NCI-H1417 (cell line): Measurements from ENCODE around the gene PRDM4.

ENCODE experiments used
- DNase-seq, 3 experiments: peaks; one replicate each; lab custom pipeline; 2025; lab: John Stamatoyannopoulos, UW

PRDM4 gene

DNA sequence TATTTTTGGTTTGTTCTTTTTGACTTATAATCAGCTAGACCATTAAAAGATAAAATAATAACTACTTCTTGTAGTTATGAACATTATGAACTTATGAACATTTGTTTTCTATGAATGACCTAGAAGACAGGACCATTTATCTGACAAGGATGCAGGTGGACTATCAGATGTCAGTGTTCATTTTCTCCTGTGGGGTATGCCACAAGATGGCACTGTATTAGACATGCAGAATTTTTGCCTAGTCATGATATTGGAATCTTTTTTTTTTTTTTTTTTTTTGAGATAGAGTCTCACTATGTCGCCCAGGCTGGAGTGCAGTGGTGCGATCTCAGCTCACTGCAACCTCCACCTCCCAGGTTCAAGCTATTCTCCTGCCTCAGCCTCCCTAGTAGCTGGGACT is 65.2 kb downstream of the PRDM4 start:
- peak in 1 of 3 experiments; percentile 22 for DNase-seq

DNA sequence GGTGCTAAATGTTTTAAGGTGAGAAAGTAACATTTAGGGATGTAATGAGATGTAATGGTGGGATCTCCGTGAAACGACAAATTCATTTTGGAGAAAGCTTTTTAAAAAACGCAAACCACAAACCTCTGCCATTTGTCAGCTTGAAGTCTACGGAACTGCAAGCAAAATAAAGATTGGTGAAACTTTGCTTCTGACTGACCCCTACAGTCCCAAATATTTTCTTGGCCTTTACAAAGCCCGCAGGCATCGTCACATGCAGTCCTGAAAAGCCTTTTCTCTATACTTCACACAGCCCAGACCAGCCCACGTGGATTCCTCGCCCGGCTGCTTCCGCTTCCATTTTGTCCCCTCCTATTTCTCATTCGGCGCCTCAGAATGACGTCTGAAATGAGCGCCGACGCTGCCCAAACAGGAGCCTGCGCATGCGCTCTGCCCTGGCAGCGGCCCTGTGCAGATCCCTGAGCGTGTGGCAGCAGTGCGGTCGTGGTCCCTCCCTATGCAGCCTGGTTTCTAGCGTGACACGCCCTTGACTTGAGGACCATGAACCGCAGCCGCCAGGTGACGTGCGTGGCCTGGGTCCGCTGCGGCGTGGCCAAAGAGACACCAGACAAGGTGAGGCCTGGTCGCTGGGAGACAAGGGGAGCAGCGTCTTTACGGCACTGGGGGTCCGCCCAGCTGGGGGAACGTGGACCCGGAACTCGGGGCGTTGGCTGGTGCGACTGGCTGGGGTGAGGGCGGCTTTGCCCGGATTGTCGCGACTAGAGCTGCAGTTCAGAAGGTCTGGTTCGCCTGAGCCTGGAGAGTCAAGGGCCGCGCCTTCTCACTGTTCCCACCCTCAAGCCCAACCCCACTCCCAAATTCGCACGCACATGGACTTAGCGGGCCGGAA is 75.3 kb downstream of the PRDM4 start, which contains the start of gene PWP1:
Gene PWP1 (plus strand): TSS at position 440 of the 889 bp plus-strand sequence. CDS start 101 bp downstream, at position 541.
- DNase-seq, result peak; percentile 97 to 99 (median 99)

DNA sequence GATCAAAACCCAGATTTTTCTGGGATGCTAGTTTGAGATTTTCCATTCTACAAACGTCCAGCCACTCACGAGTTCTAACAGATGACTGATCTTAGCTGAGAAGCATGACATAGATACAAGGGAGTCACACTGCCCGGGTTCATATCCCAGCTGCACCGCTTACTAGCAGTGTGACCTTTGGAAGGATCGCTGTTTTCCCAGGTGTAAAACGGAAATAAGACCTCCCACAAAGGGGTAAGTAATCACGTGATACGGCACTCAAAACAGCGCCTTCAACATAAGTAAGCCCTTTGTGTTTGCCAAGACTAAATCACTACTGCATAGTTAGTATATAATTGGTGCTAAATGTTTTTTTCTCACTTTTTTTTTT is 76.0 kb downstream of the PRDM4 start:
- peak; percentile 64 to 92 (median 66) for DNase-seq

DNA sequence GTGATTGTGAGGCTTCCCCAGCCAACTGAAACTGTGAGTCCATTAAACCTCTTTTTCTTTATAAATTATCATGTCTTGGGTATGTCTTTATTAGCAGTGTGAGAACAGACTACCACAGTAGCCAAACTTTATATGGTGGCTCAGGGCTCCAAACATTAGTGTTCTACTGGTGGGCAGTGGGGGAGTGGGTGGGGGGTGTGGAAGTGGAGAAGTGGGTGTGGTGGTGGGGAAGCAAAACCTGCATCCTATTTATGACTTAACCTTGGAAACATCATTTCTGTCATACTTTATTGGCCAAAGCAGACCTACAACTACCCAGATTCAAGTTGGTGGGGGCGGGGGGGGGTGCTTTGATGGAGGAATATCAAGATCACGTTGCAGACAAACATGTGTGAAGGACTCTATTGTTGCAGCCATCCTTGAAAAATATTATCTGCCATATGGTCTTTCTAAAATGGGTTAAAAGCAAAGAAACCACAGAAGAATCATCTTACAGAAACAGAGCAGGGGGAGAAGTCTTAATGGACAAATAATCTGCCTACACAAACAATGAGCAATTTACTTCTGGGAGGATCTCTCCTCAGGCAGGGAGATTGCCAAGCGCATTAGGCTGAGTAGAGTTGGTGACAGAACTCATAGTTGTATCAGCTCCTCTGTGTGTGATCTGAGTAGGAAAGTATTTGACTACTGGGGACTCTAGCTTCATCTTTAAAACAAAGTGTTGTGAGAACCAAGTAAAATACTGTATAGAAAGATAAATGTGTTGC is 76.7 kb downstream of the PRDM4 start:
- peak in 1 of 3 experiments; percentile 57 for DNase-seq
